ENCODE measurements around the gene RHBDD2.
"Not testable (repeated sequence)": the region's sequence is repeated elsewhere in the genome, so short reads cannot be mapped to it uniquely, and the experiment has no call there.

RHBDD2 gene

DNA sequence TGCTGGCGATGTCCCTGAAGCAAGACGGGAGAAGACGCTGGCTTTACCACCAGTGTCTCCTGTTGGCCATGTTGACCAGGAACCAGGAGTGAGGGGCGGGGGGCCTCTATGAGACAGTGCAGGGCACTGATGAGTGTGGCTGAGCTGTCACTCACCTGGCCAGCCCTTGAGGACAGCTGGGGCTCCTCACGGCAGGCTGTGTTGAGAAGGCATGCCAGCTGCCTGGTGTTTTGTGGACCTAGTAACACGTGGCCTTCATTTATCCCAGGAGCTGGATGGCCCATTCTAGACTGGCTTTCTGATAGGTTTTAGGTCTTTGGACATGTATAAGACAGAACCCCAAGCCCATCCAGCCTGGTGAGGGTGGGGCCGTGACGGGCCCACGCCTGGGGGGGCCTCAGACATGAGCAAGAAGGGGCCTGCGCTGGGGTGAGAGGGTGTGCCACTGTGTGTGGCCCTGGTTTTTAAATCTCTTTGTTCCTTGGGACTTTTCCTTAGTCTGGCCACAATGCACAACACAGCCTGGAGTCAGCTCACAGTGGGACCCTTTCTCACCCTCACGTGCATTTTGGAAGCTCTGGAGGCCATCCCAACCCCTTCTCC is 10.5 kb downstream of the RHBDD2 start:
- peak overlapping the region in 1 of 2 experiments; percentile 13 for H3K18ac ChIP-seq (ENCODE audit: low read depth in 1 of 2, low read length in 2 of 2)
- H3K4me3 ChIP-seq (ENCODE audit: insufficient read depth in 1 of 2, low read depth in 1 of 2, low read length in 2 of 2): no peak overlapping the region
- H3K9me3 ChIP-seq (ENCODE audit: control insufficient read depth, low read length): no peaks in the 10 kb centered on the region
- H3K4me2 ChIP-seq (ENCODE audit: low read length, poor library complexity, severe bottlenecking): no peak overlapping the region
- H3K9ac ChIP-seq (ENCODE audit: low read length): no peak overlapping the region
- no peaks in the 10 kb centered on the region for H3K27me3 ChIP-seq (ENCODE audit: control insufficient read depth in 1 of 2, insufficient read depth in 1 of 2, low read length in 2 of 2)
- no peak for DNase-seq
- no peak overlapping the region for H2AK5ac ChIP-seq (ENCODE audit: low read length, severe bottlenecking)
- H3K4me1 ChIP-seq (ENCODE audit: control insufficient read depth, insufficient read depth, low read depth, low read length): peaks cover 14% of the 10 kb centered on the region
- H2BK5ac ChIP-seq (ENCODE audit: low read depth, low read length, poor library complexity, severe bottlenecking): no peak overlapping the region
- no peak overlapping the region for H4K8ac ChIP-seq (ENCODE audit: low read length)
- no peak overlapping the region for H2BK15ac ChIP-seq (ENCODE audit: low read depth, poor library complexity, severe bottlenecking)
- H3K23ac ChIP-seq (ENCODE audit: low read length in 2 of 2): no peak overlapping the region
- no peak overlapping the region for H3K4ac ChIP-seq (ENCODE audit: low read depth in 1 of 2, low read length in 2 of 2)
- no peak overlapping the region for H3K14ac ChIP-seq (ENCODE audit: low read length in 2 of 2)
- H3K36me3 ChIP-seq (ENCODE audit: control insufficient read depth in 1 of 2, insufficient read depth in 2 of 2, low read depth in 1 of 2, low read length in 2 of 2): peaks cover 43 to 50% of the 10 kb centered on the region in 2 experiments
- peak overlapping the region in 1 of 2 experiments; percentile 3 for H2BK12ac ChIP-seq (ENCODE audit: low read length in 2 of 2)
- WGBS: 95% methylated on average over 11 of the region's 11 CpGs
- peaks cover 16% of the 10 kb centered on the region for H3K79me1 ChIP-seq (replicated peaks; ENCODE audit: low read length, poor library complexity, severe bottlenecking)
- H4K91ac ChIP-seq (ENCODE audit: low read length): no peak overlapping the region
- H2AFZ ChIP-seq (ENCODE audit: low read depth, low read length): no peak overlapping the region
- H3K27ac ChIP-seq (ENCODE audit: low read length, poor library complexity, severe bottlenecking): no peak overlapping the region
- H2BK120ac ChIP-seq (ENCODE audit: low read depth, low read length): no peak overlapping the region

DNA sequence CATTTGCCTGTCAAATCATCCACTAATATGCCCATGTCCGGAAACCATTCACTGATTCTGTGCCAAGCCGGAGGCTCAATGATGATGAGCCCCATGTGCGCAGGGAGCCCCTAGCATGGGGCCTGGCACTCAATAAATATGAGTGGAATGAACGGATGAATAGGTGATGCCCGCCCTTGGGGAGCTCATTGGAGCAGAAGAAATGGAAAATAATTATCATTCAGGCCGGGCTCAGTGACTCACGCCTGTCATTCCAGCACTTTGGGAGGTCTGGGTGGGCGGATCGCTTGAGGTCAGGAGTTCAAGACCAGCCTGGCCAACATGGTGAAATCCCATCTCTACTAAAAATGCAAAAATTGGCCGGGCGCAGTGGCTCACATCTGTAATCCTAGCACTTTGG is 11.0 kb downstream of the RHBDD2 start:
- Histone ChIP-seq H3K79me1 (replicated peaks; ENCODE audit: low read length, poor library complexity, severe bottlenecking) (peaks cover 16% of the 10 kb centered on the region), H2BK5ac (ENCODE audit: low read depth, low read length, poor library complexity, severe bottlenecking) (no peak overlapping the region), H3K23ac (ENCODE audit: low read length in 2 of 2) (no peak overlapping the region), H2AK5ac (ENCODE audit: low read length, severe bottlenecking) (no peak overlapping the region), H3K4me1 (ENCODE audit: control insufficient read depth, insufficient read depth, low read depth, low read length) (peaks cover 13% of the 10 kb centered on the region), H2BK15ac (ENCODE audit: low read depth, poor library complexity, severe bottlenecking) (no peak overlapping the region), H3K9ac (ENCODE audit: low read length) (no peak overlapping the region), H3K14ac (ENCODE audit: low read length in 2 of 2) (no peak overlapping the region), H3K9me3 (ENCODE audit: control insufficient read depth, low read length) (no peaks in the 10 kb centered on the region), H3K4me2 (ENCODE audit: low read length, poor library complexity, severe bottlenecking) (no peak overlapping the region), H2AFZ (ENCODE audit: low read depth, low read length) (no peak overlapping the region), H3K4me3 (ENCODE audit: insufficient read depth in 1 of 2, low read depth in 1 of 2, low read length in 2 of 2) (no peak overlapping the region), H3K36me3 (ENCODE audit: control insufficient read depth in 1 of 2, insufficient read depth in 2 of 2, low read depth in 1 of 2, low read length in 2 of 2) (peaks cover 38 to 46% of the 10 kb centered on the region in 2 experiments), H4K8ac (ENCODE audit: low read length) (no peak overlapping the region), H2BK12ac (ENCODE audit: low read length in 2 of 2) (no peak overlapping the region), H4K91ac (ENCODE audit: low read length) (no peak overlapping the region), H3K18ac (ENCODE audit: low read depth in 1 of 2, low read length in 2 of 2) (no peak overlapping the region), H3K27ac (ENCODE audit: low read length, poor library complexity, severe bottlenecking) (no peak overlapping the region), H2BK120ac (ENCODE audit: low read depth, low read length) (no peak overlapping the region), H3K27me3 (ENCODE audit: control insufficient read depth in 1 of 2, insufficient read depth in 1 of 2, low read length in 2 of 2) (no peaks in the 10 kb centered on the region), H3K4ac (ENCODE audit: low read depth in 1 of 2, low read length in 2 of 2) (no peak overlapping the region)
- WGBS: 95% methylated on average over 11 of the region's 11 CpGs
- DNase-seq: no peak

DNA sequence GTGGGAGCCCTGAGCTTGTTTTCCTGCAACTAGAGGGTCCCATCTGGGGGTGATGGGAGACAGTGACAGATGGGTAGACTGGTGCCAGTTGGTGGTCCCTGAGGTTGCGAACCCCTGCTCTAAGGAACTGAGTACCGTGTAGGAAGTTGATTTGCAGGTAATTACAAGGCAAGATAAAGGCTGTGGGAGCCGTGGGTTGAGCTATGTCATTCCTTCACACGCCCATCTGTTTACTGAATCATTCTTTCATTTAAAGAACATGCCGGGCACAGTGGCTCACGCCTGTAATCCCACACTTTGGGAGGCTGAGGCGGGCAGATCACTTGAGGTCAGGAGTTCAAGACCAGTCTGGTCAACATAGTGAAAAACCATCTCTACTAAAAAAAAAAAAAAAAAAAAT is 12.4 kb downstream of the RHBDD2 start:
- not testable (repeated sequence) for H4K8ac ChIP-seq (ENCODE audit: low read length); H2AFZ ChIP-seq (ENCODE audit: low read depth, low read length); H2BK120ac ChIP-seq (ENCODE audit: low read depth, low read length); H3K23ac ChIP-seq (ENCODE audit: low read length in 2 of 2); H3K4me3 ChIP-seq (ENCODE audit: insufficient read depth in 1 of 2, low read depth in 1 of 2, low read length in 2 of 2); H3K4me2 ChIP-seq (ENCODE audit: low read length, poor library complexity, severe bottlenecking); H3K14ac ChIP-seq (ENCODE audit: low read length in 2 of 2); H2BK15ac ChIP-seq (ENCODE audit: low read depth, poor library complexity, severe bottlenecking); H2BK12ac ChIP-seq (ENCODE audit: low read length in 2 of 2); H3K9me3 ChIP-seq (ENCODE audit: control insufficient read depth, low read length); H2AK5ac ChIP-seq (ENCODE audit: low read length, severe bottlenecking); H3K18ac ChIP-seq (ENCODE audit: low read depth in 1 of 2, low read length in 2 of 2); H4K91ac ChIP-seq (ENCODE audit: low read length); H3K4ac ChIP-seq (ENCODE audit: low read depth in 1 of 2, low read length in 2 of 2); H3K4me1 ChIP-seq (ENCODE audit: control insufficient read depth, insufficient read depth, low read depth, low read length); H3K27me3 ChIP-seq (ENCODE audit: control insufficient read depth in 1 of 2, insufficient read depth in 1 of 2, low read length in 2 of 2); H3K79me1 ChIP-seq (replicated peaks; ENCODE audit: low read length, poor library complexity, severe bottlenecking); H3K9ac ChIP-seq (ENCODE audit: low read length); DNase-seq; H3K27ac ChIP-seq (ENCODE audit: low read length, poor library complexity, severe bottlenecking); H2BK5ac ChIP-seq (ENCODE audit: low read depth, low read length, poor library complexity, severe bottlenecking)
- 86% methylated on average over 5 of the region's 7 CpGs for WGBS
- H3K36me3 ChIP-seq (ENCODE audit: control insufficient read depth in 1 of 2, insufficient read depth in 2 of 2, low read depth in 1 of 2, low read length in 2 of 2): peaks cover 23 to 32% of the 10 kb centered on the region in 2 experiments

DNA sequence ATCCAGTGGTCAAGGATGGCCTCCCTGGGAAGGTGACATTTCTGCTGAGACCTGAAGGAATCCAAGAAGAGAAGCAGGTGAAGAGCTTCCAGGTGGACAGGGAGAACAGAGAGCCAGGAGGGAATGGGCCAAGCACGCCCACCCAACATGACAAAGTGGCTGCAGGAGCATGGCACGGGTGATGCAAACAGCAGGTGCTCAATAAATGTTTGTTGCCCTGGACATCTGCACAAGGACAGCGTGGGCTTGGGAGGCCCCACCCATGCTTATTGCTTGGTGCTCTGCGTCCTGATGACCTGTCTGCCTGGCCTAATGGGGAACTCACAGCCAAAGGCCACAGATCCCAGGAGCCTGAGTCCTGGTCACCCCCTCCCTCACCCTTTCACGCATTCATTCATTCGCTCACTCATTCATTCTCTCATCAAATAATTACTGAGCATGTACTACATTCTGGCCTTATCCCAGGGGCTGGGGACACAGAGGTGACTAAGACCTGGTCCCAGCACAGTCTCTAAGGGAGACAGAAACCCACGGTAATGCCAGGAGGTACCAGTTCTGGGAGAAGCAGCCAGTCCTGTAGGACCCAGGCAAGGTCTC is 13.1 kb downstream of the RHBDD2 start:
- H2BK120ac ChIP-seq (ENCODE audit: low read depth, low read length): no peak overlapping the region
- H3K9ac ChIP-seq (ENCODE audit: low read length): no peak overlapping the region
- peaks cover 9% of the 10 kb centered on the region for H3K4me1 ChIP-seq (ENCODE audit: control insufficient read depth, insufficient read depth, low read depth, low read length)
- peaks cover 19 to 25% of the 10 kb centered on the region in 2 experiments for H3K36me3 ChIP-seq (ENCODE audit: control insufficient read depth in 1 of 2, insufficient read depth in 2 of 2, low read depth in 1 of 2, low read length in 2 of 2)
- no peak overlapping the region for H2BK15ac ChIP-seq (ENCODE audit: low read depth, poor library complexity, severe bottlenecking)
- H4K91ac ChIP-seq (ENCODE audit: low read length): peak overlapping the region; percentile 18
- H3K27me3 ChIP-seq (ENCODE audit: control insufficient read depth in 1 of 2, insufficient read depth in 1 of 2, low read length in 2 of 2): no peaks in the 10 kb centered on the region
- DNase-seq: no peak
- no peak overlapping the region for H3K4ac ChIP-seq (ENCODE audit: low read depth in 1 of 2, low read length in 2 of 2)
- H3K4me2 ChIP-seq (ENCODE audit: low read length, poor library complexity, severe bottlenecking): no peak overlapping the region
- H2AK5ac ChIP-seq (ENCODE audit: low read length, severe bottlenecking): no peak overlapping the region
- H3K9me3 ChIP-seq (ENCODE audit: control insufficient read depth, low read length): no peaks in the 10 kb centered on the region
- H3K27ac ChIP-seq (ENCODE audit: low read length, poor library complexity, severe bottlenecking): no peak overlapping the region
- no peak overlapping the region for H3K23ac ChIP-seq (ENCODE audit: low read length in 2 of 2)
- H3K79me1 ChIP-seq (replicated peaks; ENCODE audit: low read length, poor library complexity, severe bottlenecking): peaks cover 6% of the 10 kb centered on the region
- no peak overlapping the region for H3K14ac ChIP-seq (ENCODE audit: low read length in 2 of 2)
- 97% methylated on average over 7 of the region's 7 CpGs for WGBS
- H3K4me3 ChIP-seq (ENCODE audit: insufficient read depth in 1 of 2, low read depth in 1 of 2, low read length in 2 of 2): no peak overlapping the region
- peak overlapping the region in 1 of 2 experiments; percentile 33 for H2BK12ac ChIP-seq (ENCODE audit: low read length in 2 of 2)
- H4K8ac ChIP-seq (ENCODE audit: low read length): no peak overlapping the region
- no peak overlapping the region for H3K18ac ChIP-seq (ENCODE audit: low read depth in 1 of 2, low read length in 2 of 2)
- no peak overlapping the region for H2AFZ ChIP-seq (ENCODE audit: low read depth, low read length)
- no peak overlapping the region for H2BK5ac ChIP-seq (ENCODE audit: low read depth, low read length, poor library complexity, severe bottlenecking)
